ENCODE results near the gene GPR152. TPM values are rescaled to one million over a fixed set of nuclear protein-coding genes. Genes with fewer than 3 reads are reported as not detected.
"Not testable (repeated sequence)": the region's sequence is repeated elsewhere in the genome, so short reads cannot be mapped to it uniquely, and the experiment has no call there.

Gene GPR152
- total RNA-seq, 4 donors from 2014 or later = not detected

DNA sequence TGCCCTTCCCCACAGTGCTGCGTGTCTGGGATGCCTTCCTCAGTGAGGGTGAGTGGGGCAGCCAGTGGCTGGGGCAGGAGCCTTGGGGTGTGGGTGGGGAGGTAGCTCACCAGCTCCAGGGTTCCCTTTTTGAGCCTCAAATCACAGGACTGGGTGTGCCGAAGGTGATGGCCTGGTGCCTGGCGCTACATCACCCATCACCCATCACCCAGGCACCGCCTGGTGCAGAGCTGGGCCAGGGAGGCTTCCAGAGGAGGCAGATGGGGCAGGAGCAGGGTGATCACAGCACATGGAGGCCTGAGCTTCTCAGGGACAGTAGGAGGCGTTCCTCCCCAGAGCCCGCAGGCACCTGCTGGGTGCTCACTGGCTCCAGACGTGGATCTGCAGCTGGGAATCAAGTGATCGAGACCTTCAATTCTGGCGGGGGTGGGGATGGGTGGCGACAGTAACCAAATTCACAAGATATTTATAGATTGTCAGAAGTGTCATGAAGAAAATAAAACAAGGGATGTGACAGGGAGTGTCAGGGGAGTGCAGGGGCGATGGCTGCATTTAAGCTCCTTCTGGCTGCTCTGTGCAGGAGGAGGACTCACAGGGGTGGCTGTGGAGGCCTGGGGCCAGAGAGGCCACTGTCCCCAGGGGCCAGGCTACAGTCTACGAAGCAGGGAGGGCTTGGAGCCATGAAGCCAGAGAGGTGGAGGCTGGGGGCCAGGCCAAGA lies 45.4 kb downstream of the GPR152 start:
- no peak overlapping the region for H3K4me3 ChIP-seq (ENCODE audit: low read depth, poor library complexity, severe bottlenecking)
- TF ChIP-seq CTCF (IDR thresholded peaks at IDR 0.05) = no peak
- TF ChIP-seq POLR2A (IDR thresholded peaks at IDR 0.05) = no peak
- 33 to 39% methylated on average over 12 of the region's 12 CpGs for WGBS, 2 donors
- intact Hi-C loops (cut with DNase I; ENCODE audit: low total_unique reads) = no loop called here
- no peak for DNase-seq (ENCODE audit: low spot score in 2 of 2)

GRCh38 chr11:67406420-67406968 lies 46.0 kb downstream of the GPR152 start:
- intact Hi-C loops (cut with DNase I; ENCODE audit: low total_unique reads) = no loop called here
- 81 to 82% methylated on average over 12 to 13 of the region's 18 CpGs for WGBS, 2 donors
- DNase-seq (ENCODE audit: low spot score in 2 of 2) = no peak
- TF ChIP-seq POLR2A (IDR thresholded peaks at IDR 0.05) (no peak), CTCF (IDR thresholded peaks at IDR 0.05) (no peak)
- no peak overlapping the region for H3K4me3 ChIP-seq (ENCODE audit: low read depth, poor library complexity, severe bottlenecking)

- no peak for DNase-seq (ENCODE audit: low spot score in 2 of 2)
- intact Hi-C loops (cut with DNase I; ENCODE audit: low total_unique reads) = no loop called here
Measured at GRCh38 chr11:67405688-67406339, 46.7 kb downstream of the GPR152 start.

DNA sequence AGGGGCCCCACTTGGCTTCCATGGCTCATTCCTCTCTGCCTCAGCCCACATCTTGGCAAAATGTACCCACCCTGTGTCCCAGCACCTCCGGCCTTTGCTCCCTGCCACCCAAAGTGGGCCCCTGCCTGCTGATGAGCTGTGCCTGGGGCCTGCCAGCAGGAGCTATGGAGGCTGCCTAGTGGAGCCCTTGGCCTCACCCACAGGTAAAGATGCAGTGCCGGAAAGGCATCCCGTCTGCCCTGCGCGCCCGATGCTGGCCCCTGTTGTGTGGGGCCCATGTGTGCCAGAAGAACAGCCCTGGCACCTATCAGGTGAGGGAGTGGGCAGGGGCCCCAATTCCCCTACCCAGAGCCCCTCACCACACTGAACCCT lies 47.3 kb downstream of the GPR152 start:
- 81 to 88% methylated on average over 6 of the region's 6 CpGs for WGBS, 2 donors
- H3K4me3 ChIP-seq (ENCODE audit: low read depth, poor library complexity, severe bottlenecking) = no peak overlapping the region
- intact Hi-C loops (cut with DNase I; ENCODE audit: low total_unique reads) = no loop called here
- no peak for TF ChIP-seq CTCF (IDR thresholded peaks at IDR 0.05)
- no peak for TF ChIP-seq POLR2A (IDR thresholded peaks at IDR 0.05)
- no peak for DNase-seq (ENCODE audit: low spot score in 2 of 2)

More at GRCh38 chr11:67405688-67406339, 46.7 kb downstream of the GPR152 start:
- no peak overlapping the region for H3K4me3 ChIP-seq (ENCODE audit: low read depth, poor library complexity, severe bottlenecking)
- WGBS, 2 donors = 92% methylated on average over 7 to 9 of the region's 9 CpGs
- TF ChIP-seq CTCF (IDR thresholded peaks at IDR 0.05) = no peak
- TF ChIP-seq POLR2A (IDR thresholded peaks at IDR 0.05) = no peak

GRCh38 chr11:67404515-67405195 lies 47.9 kb downstream of the GPR152 start:
- no peak for TF ChIP-seq POLR2A (IDR thresholded peaks at IDR 0.05)
- no peak for TF ChIP-seq CTCF (IDR thresholded peaks at IDR 0.05)
- DNase-seq (ENCODE audit: low spot score in 2 of 2) = no peak
- 57 to 72% methylated on average over 9 to 12 of the region's 13 CpGs for WGBS, 2 donors
- intact Hi-C loops (cut with DNase I; ENCODE audit: low total_unique reads) = no loop called here
- no peak overlapping the region for H3K4me3 ChIP-seq (ENCODE audit: low read depth, poor library complexity, severe bottlenecking)

DNA sequence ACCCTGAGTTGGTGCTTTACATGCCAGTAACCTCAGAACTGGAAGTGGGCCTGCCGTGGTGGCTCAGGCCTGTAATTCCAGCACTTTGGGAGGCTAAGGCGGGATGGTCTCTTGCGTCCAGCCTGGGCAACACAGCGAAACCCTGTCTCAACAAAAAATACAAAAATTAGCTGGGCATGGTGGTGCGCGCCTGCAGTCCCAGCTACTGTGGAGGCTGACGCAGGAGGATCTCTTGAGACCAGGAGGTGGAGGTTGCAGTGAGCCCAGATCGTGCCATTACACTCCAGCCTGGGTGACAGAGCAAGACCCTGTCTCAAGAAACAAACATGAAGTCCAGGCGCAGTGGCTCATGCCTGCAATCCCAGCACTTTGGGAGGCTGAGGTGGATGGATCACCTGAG lies 49.4 kb downstream of the GPR152 start:
- DNase-seq (ENCODE audit: low spot score in 2 of 2); intact Hi-C loops (cut with DNase I; ENCODE audit: low total_unique reads); H3K4me3 ChIP-seq (ENCODE audit: low read depth, poor library complexity, severe bottlenecking): not testable (repeated sequence)
- WGBS, 2 donors = 94 to 96% methylated on average over 9 of the region's 9 CpGs

GRCh38 chr11:67402192-67402839 lies 50.2 kb downstream of the GPR152 start:
- DNase-seq (ENCODE audit: low spot score in 2 of 2); H3K4me3 ChIP-seq (ENCODE audit: low read depth, poor library complexity, severe bottlenecking); intact Hi-C loops (cut with DNase I; ENCODE audit: low total_unique reads): not testable (repeated sequence)
- WGBS, 2 donors = 36 to 41% methylated on average over 19 of the region's 19 CpGs
